AG08396 (cell line): ENCODE measurements around the gene HRK.

Experiments
- DNase-seq: peaks from one replicate; pipeline ENCODE4 v3.0.0; 2012; ENCODE audit warnings: low spot score, mixed read lengths

HRK gene

DNA sequence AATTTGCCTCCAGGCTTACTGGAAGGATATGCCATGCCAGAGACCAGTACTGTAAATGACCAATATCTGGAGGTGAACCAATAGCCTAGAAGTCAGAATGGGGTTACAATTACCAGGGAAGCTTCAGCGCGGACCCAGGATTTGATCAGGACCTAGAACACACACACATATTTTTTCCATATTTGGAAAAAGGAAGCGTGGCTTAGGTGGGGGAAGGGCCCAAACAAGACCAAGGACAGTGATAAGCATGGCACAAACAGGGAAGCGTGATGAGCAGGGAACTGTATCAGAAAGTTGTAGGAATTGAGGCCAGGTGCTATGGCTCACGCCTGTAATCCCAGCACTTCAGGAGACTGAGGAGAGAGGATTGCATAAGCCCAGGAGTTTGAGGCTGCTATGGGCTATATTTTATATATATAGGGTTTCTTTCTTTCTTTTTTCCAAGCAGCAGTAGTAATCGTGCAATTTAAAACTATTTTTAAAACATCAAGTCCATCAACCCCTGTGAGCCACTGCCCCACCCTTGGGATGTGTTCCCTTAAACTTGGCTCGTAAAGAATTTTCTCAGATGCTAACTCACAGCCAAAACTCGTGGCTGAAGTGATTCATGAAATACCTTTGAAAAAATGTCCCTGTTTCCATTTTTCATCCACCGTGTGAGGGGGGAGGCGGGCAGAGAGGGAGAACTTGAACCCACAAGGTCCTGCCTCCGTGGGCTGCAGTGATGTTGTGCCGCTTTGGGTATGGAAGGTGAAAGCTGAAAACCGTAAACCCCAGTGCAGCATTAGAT is 16.7 kb downstream of the HRK start:
- peak; percentile 70 for DNase-seq

DNA sequence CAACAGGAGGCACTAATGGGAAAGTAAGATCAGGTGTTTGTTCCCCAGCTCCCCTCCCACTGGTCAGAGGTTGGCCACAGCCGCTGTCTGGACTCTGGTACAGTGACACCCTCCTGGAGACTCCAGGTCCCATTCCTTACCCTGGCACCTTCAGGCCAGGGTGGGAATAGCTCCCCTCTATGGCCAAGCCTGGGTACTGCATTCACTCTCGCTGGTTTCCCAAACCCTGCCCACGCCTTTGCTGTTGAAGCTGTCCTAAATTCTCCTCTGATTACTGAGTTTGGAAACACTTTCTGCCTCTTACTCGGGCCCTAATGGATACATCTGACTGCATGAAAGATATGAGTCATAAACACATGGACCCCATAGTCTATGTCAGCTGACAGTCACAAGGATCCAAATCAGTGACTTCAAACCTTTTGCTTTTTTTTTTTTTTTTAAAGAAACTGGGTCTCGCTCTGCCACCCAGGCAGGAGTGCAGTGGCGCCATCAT is 17.9 kb downstream of the HRK start:
- DNase-seq = peak; percentile 45

DNA sequence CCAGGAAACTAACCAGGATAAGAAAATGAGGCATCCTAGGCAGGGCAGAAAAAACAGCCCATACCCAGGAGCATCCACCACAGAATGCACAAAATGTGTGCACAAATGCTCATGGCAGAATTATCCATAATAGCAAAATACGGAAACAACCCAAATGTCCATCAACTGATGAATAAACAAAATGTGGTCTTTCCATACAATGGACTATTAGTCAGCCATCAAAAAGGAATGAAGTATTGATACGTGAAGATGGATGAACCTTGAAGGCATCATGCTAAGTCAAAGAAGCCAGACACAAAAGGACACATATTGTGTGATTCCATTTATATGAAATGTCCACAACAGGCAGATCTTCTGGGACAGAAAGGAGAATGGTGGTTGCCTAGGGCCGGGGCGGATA is 19.1 kb downstream of the HRK start:
- DNase-seq = no peak

DNA sequence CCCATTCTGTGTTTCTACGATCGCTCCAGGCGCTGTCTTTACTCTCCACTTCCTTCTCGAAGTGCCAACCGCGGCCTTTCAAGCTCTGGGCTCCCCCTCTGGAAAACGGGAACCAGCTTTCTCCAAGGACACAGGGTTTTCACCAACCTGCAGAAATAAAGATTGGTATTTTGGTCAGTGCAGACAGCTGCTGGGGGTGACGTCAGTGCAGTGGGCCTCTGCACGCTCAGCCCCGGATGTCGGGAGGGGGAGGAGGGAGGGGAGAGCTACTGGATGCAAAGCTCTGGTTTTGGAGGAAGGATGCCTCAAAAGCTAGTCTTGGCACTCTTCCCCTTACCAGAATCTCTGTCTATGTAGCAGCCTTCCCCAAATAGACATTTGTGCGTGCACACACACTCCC is 19.9 kb downstream of the HRK start:
- peak; percentile 89 for DNase-seq

DNA sequence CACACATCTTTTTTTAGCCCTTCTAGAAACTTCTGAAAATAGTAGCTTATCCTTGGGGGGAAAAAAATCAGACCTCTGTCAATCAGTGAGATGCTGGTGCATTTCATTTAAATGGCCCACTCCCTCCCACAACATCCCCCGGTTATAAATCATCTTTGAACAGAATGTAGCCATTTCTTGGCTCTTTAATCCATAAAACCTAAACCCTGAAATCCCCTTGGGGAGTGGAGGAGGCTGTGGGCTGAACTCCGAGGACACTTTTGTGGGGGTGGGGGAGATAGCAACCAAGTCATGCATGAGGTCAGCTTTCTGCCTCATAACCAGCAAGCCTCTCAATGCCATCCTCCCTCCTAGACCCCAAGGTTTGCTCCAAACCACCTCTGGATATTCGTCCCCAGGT is 21.0 kb downstream of the HRK start:
- DNase-seq = no peak

DNA sequence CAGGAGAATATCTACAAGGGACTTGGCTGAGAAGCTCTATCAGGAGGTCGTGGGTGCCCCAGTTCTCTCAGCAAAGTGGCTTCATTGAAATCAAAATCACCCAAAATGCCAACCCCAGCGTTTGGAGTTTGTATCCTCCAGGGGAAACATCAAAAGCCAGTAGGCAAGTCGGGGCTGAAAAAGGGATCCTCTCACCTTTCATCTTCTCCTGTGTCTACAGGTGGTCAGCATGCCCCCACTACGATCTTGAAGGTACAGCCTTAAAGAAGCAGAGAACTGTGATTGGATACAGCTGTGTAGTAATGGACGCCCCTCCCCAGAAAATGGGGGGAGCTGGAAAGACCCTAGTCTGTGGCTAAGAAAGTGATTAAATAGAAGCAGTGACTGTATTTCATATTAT is 22.2 kb downstream of the HRK start:
- no peak for DNase-seq

DNA sequence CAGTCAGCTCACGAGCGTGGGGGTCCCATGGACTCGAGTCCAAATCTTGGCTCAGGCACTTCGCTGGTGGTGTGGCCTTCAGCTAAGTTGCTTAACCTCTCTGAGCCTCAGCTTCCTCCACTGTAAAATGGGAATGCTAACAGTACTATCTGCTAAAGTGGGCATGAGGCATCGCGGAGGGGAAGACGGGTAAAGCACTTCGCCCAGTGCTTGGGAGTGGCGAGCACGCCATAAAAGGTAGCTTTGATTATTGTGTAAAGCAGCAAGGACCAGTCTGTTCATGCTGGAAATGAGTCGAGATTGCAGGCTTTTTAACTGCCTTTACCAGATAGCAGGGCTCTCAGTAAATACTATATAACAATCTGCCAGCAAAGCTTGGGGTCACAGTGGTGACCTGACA is 24.5 kb downstream of the HRK start:
- DNase-seq = no peak

DNA sequence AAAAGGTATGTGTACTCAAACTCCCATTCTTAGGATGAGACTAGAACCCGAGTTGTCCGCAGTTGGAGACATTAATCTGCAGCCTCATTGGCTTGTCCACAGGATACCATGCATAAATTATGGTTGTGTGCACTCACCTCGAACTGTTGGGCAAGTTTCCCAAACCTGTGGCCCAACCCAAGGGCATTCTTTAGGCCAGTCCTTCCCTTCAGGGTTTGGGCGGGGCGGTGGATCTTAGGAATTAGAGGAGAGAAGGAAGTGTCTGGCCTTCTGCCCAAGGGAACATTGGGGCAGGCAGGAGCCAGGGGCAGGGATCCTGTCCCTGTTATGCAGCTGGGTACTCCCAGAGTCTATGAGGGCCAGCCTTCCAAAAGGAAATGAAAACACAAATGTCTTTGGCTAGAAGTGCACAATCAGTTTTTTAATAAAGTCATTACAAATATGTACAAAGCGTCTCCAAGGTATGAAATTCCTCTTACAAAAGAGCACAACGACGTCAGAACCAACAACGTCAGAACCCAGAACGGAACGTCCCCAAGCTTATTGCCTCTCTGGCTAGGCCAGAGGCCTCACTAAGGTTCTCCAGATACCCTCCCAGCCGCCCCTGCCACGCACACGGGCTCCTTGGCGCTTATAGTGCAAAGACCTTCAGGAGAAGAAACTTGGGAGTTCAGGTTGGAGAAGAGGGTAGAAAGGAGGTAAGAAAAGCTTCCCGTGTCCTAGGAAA is 25.3 kb downstream of the HRK start:
- DNase-seq = no peak

DNA sequence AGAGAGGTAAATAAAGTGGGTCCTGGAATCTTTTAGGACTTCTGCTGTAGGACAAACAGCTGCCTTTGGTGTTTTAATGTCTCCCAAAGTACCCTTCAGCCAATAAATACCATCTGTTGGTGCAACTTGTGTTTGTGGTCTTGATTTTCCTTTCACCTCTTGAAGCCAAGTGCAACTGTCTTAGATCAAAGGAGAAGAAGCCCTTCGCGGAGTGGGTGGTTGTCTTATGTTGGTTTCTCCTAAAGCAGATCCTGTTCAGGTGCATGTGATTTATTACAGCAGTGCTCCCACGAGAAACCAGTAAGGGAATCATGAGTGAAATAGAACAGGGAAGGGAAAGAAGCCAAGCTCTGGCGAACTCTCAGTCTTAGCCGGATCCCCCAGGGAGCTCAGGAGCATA is 27.7 kb downstream of the HRK start:
- no peak for DNase-seq

DNA sequence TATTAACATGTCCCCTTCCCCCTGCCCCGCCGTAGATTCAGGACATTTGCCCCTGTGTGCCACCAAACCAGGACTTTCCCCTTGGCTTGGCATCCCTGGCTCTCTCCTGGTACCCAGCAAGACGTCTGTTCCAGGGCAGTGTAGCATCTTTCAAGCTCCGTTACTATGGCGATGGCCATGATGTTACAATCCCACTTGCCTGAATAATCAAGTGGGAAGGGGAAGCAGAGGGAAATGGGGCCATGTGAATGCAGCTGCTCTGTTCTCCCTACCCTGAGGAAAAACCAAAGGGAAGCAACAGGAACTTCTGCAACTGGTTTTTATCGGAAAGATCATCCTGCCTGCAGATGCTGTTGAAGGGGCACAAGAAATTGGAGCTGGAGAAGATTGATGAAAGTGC is 28.9 kb downstream of the HRK start:
- no peak for DNase-seq

DNA sequence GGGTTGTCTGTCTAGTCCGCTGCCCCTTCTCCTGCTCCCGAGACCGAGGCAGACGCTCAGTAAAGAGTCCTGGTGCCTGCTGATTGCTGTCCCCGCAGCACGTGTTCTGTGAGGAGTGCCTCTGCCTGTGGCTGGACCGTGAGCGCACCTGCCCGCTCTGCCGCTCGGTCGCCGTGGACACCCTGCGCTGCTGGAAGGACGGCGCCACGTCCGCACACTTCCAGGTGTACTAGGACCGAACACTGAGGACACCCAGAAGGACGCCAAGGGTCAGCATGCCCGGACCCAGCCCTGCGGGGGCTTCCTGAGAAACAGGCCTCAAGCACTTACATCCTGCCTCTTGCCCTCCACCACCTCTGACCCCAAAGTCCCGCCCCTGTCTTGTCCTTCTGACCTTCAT is 32.0 kb downstream of the HRK start:
- no peak for DNase-seq

DNA sequence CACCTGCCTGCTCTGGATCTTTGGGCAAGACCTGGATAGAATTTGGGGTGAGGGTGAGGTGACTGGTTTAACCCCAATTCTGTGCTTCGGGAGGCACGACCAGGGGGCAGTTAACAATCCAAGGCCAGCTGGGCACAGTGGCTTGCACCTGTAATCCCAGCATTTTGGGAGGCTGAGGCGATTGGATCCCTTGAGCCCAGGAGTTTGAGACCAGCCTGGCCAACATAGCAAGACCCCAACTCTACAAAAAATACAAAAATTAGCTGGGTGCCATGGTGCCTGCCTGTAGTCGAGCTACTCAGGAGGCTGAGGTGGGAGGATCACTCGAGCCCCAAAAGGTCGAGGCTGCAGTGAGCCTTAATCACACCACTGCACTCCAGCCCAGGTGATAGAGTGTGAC is 38.2 kb downstream of the HRK start:
- DNase-seq = no peak

DNA sequence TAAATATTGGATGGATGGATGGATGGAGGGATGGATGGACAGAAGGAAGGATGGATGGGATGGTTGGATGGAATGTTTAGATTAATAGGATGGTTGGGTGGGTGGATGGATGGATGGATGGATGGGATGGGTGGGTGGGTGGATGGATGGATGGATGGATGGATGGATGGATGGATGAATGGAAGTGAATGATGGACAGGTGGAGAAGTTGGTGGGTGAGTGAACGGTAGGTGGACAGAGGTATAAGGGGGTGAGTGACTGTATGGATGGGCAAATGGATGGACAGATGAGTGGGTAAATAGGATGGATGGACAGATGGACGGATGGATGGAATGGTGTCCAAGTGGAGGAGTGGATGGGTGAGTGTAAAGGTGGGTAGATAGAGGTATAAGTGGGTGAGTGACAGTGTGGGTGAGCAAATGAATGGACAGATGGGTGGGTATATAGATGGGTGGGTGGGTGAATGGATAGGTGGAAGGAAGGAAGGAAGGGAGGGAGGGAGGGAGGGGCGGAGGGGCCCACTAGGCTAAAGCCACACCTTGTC is 41.9 kb downstream of the HRK start:
- DNase-seq = no peak

DNA sequence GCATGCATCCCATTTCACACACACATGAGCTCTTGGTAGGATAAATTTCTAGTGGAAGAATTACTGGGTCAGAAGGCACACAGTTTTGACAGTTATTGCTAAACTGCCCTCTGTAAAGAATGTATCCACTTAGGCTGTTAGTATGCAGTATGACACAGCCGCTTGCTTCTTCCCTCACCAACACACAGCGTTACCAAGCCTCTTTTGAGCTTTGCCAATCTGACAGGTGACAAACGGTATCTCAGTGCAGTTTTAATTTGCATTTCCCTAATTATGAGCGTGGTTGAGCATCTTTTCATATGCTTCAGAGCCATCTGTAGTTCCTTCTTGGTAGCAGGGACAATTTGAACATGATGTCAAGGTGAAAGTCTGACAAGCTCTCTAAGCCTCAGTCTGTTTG is 42.9 kb downstream of the HRK start:
- DNase-seq = no peak

DNA sequence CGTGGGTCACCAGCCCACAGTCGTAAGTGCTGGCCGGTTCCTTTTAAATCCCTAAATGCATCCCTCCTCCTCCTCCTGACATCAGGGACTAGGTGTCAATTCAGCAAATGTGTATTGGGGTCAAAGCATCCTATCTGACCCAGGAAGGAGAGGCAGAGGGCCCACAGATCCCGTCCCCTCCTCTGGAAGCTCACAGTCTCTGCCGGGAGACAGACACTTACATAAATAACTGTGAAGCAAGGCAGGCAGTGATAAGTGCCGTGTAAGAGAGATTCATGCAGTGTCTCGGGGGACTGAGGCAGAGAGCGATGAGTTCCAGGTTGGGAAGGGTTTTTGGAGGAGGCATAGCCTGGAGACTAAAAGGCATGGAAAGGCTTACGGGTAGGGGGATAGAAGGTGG is 44.1 kb downstream of the HRK start:
- DNase-seq = no peak

DNA sequence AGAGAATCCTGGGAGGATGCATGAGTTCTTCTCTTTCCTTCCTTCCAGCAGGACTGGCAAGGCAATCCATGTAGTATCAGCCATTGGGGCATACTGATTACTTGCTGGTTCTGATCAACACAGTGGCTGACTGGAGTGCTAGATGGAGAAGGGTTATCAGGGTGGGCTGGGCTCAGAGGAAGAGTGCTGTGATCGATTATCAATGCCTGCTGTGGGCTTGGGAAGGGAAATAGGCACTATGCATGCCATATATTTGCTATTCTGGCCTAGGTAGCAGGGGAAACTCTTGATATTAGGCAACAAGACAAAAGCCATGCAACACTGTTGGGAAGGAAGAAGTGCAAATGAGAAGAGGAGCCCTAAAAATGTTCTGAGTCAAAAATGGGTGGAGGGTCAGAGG is 45.8 kb downstream of the HRK start:
- no peak for DNase-seq

DNA sequence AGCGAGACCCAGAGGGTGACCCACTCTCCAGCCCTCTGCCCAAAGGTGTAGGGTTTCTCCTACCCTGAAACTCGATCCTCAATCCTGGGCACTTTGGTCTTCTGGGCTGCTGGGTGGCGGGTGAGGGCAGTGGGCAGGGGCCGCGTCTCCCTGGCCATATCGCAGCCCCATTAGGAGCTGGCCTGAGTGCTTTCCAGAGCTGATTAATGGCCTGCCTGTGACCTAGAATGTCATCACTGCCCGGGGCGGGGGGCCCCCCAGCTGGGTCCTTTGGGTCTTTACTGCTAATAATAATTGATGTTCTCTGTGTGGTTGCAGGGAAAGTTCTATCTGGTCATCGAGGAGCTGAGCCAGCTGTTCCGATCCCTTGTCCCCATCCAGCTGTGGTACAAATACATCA is 47.8 kb downstream of the HRK start:
- DNase-seq = no peak

DNA sequence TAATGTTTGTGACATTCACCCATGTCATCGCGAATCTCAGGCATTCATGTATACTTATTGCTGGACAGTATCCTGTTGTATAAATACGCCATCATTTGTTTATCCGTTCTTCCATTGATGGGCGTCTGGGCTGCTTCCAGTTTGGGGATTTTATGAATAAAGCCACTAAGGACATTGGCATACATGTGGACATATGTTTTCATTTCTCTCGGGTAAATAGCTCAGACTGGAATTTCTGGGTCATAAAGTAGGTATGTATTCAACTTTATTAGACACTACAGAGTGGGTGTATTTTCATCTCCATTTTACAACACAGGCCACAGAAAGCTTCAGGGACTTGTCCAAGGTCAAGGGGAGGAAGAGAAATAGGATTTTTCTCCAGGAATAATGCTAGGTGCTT is 48.9 kb downstream of the HRK start:
- no peak for DNase-seq

DNA sequence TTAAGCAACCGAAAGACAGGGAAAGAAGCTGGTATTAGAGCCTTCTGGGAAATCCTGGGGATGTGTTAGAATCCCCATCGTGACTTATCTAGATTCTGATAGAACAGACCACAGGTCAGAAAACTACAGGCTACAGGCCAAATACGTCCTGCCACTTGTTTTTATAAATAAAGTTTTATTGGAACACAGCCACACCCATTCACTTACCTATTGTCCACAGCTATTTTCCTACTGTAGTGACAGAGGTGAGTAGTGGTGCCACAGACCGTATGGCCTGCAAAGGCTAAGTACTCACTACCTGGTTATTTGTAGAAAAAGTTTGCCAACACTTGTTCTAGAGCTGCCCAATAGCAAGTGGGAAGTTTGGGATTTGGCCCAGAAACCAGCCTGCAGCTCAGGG is 53.8 kb downstream of the HRK start:
- no peak for DNase-seq

DNA sequence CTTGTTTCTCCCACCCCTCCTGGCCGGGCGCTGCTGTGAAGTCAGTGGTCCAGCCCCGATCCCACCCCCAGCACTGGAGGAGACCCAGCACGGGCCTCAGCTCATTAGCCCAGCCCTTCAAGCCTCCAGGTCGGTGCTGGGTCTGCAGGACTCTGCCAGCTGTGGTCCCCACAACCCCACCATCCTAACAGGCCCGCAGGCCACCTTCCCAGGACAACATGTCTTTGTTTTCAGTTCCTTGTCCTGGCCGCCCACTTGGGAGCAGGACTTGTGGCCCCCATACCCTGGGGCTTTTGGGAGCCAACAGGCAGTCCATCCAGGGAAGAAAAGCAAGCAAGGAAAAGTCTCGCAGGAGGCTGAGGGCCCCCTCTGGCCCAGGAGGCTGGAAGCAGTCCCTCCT is 60.0 kb downstream of the HRK start:
- DNase-seq = no peak

DNA sequence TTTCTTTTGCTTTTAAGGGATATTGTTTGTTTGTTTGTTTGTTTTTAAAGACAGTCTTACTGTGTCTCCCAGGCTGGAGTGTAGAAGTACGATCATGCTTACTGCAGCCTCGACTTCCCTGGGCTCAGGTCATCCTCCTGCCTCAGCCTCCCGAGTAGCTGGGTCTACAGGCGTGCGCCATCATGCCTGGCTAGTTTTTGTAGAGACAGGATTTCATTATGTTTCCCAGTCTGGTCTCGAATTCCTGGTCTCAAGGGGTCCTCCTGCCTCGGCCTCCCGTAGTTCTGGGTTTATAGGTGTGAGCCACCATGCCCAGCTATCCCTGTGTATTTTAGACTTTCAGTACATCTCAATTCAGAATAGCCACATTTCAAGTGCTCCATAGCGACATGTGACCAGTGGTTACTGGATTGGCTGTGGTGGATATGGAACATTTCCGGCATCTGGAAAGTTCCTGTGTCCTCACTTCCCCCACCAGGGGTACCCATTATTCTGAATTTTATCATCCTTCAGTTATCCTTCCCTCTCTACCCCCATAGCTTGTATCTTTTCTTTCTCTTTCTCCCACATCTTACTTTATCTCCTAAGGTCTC is 61.1 kb downstream of the HRK start:
- DNase-seq = no peak

DNA sequence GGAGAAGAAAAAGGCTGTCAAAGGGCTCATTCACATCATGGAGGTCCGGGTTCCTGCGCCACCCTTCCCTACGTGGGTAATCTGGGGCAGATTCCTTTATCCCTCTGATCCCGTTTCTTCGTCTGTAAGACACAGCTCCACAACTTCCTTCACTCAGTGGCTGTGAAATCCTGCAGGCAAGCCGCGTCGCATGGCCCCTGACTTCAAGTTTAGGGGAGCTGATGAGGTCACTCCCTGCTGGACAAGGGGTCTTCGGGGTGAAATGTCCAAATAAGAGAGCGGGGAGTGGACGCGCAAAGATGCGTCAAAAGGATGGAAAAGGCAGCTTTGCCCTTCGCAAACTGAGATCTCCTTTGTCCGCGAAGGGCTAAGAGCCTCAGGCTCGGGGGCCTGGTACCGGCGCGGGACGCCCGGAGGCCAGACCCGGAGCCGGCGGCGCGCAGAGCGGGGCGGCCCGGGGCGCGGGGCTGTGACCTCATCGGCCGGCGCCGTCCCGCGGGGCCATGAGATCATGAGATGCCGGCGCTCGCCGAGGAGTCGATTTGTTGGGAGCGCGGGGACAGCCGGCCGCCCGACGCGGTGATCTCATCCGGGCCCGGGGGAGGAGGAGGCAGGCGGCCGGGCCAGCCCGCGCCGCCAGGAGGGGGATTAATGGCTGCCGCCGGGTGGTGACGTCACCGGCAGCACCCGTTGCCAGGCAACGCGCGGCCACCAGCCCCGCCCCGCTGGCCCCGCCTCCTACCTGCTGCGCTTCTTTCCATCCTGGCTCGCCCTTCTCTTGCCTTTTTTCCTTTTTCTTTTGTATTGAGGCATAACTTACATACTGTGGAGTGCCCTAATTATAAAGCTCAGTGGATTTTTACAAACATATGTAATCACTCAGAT is 62.1 kb downstream of the HRK start:
- DNase-seq = peak; percentile 100
